ENCODE measurements around the gene GRM3.

Gene GRM3

DNA sequence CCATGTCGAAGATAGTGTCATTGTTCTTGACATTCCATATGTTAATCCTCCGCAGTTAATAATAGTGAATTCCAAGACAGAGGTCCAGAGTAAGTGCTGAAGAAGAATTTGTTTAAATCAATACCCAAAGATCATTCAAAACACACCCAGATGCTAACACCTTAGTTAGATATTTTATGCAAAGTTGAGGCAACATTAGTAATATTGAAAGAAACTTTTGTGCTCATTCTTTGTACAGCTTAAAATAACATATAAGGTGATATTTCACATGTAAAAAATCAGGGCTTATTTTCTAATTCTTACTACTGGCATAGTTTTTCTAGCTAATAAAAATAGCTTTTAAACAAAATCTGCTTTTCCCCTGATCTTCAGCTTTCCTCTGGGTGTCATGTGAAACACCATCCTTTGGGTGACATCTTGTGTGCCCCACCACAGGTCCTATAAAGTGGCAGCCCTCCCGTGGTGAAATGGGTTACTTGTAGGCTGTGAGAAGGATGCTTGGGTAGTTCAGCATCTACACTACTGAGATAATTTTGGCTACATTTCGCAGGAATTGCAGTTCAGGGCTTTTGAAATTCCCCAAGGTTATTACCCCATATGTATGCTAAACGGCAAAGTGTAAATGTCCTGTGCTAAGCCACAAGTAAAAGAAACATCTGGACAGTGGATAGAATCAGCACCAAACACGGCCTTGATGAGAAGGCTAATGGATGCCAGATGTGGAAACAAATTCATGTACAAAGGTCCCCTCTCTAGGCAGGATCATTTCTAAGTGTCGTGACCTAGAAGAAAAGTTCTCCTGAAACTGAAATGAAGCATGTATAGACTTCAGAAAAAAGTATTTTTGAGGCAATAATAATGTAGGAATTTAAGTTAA is 105.4 kb downstream of the GRM3 start:
- H4K8ac ChIP-seq (ENCODE audit: low read length) = no peak overlapping the region
- no peak overlapping the region for H2AK5ac ChIP-seq (ENCODE audit: low read length, severe bottlenecking)
- no peak overlapping the region for H2BK12ac ChIP-seq (ENCODE audit: low read length in 2 of 2)
- H3K4ac ChIP-seq (ENCODE audit: low read depth in 1 of 2, low read length in 2 of 2) = no peak overlapping the region
- no peaks in the 10 kb centered on the region for H3K4me1 ChIP-seq (ENCODE audit: control insufficient read depth, insufficient read depth, low read depth, low read length)
- H3K4me2 ChIP-seq (ENCODE audit: low read length, poor library complexity, severe bottlenecking) = no peak overlapping the region
- no peak overlapping the region for H2BK15ac ChIP-seq (ENCODE audit: low read depth, poor library complexity, severe bottlenecking)
- WGBS = 50% methylated on average over 6 of the region's 7 CpGs
- no peak overlapping the region for H2BK5ac ChIP-seq (ENCODE audit: low read depth, low read length, poor library complexity, severe bottlenecking)
- H3K18ac ChIP-seq (ENCODE audit: low read depth in 1 of 2, low read length in 2 of 2) = no peak overlapping the region
- no peak overlapping the region for H3K27ac ChIP-seq (ENCODE audit: low read length, poor library complexity, severe bottlenecking)
- no peak overlapping the region for H3K14ac ChIP-seq (ENCODE audit: low read length in 2 of 2)
- H3K79me1 ChIP-seq (replicated peaks; ENCODE audit: low read length, poor library complexity, severe bottlenecking) = no peaks in the 10 kb centered on the region
- H3K4me3 ChIP-seq (ENCODE audit: insufficient read depth in 1 of 2, low read depth in 1 of 2, low read length in 2 of 2) = no peak overlapping the region
- H2AFZ ChIP-seq (ENCODE audit: low read depth, low read length) = no peak overlapping the region
- H4K91ac ChIP-seq (ENCODE audit: low read length) = no peak overlapping the region
- H2BK120ac ChIP-seq (ENCODE audit: low read depth, low read length) = no peak overlapping the region
- H3K27me3 ChIP-seq (ENCODE audit: control insufficient read depth in 1 of 2, insufficient read depth in 1 of 2, low read length in 2 of 2) = no peaks in the 10 kb centered on the region
- H3K9me3 ChIP-seq (ENCODE audit: control insufficient read depth, low read length) = no peaks in the 10 kb centered on the region
- no peak for DNase-seq
- no peak overlapping the region for H3K9ac ChIP-seq (ENCODE audit: low read length)
- H3K23ac ChIP-seq (ENCODE audit: low read length in 2 of 2) = no peak overlapping the region
- H3K36me3 ChIP-seq (ENCODE audit: control insufficient read depth in 1 of 2, insufficient read depth in 2 of 2, low read depth in 1 of 2, low read length in 2 of 2) = no peaks in the 10 kb centered on the region

DNA sequence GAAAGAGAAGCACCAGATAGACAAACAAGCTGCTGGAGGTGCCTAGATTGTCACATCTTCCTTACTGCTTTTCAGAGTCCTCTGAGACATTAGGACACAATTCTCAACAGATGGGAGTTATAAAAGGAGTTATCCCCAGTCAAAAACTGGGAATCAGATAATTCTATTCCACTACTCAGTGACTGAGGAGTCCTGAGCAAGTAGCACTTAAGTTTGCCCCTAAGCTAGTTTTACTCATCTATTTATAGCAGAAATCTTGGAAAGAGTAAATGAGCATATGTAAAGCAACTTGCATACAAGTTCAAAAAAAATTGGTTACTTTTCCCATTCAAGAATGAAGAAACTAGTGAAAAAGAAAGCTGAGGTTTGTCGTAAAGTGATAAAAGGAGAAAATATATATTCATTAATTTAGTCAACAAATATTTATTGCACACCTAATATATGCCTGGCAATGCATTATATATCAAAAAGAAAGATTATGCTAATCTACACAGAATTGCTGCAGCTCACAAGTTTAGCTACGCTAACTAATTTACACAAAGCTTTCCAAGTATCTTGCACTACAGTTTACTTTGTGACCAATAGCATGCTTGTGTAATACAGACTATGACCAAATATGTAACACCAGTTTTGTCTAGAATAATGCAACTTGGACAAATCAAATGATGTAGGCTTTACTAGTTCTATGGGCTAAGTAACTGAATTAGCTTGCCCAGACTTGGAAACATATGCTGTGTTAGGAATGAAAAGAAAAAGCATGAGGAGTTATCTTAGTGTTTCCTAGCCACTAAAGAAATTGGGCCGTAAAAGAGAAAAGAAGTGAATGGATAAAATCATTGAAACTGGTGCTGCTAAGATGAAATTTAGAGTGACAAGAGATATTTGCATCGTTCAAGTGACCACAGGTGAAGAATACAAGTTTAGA is 106.3 kb downstream of the GRM3 start:
- Histone ChIP-seq H3K4me3 (ENCODE audit: insufficient read depth in 1 of 2, low read depth in 1 of 2, low read length in 2 of 2) (no peak overlapping the region), H2AFZ (ENCODE audit: low read depth, low read length) (no peak overlapping the region), H2BK120ac (ENCODE audit: low read depth, low read length) (no peak overlapping the region), H3K9me3 (ENCODE audit: control insufficient read depth, low read length) (no peaks in the 10 kb centered on the region), H3K18ac (ENCODE audit: low read depth in 1 of 2, low read length in 2 of 2) (no peak overlapping the region), H3K36me3 (ENCODE audit: control insufficient read depth in 1 of 2, insufficient read depth in 2 of 2, low read depth in 1 of 2, low read length in 2 of 2) (no peaks in the 10 kb centered on the region), H4K91ac (ENCODE audit: low read length) (no peak overlapping the region), H3K9ac (ENCODE audit: low read length) (no peak overlapping the region), H2BK12ac (ENCODE audit: low read length in 2 of 2) (no peak overlapping the region), H2BK15ac (ENCODE audit: low read depth, poor library complexity, severe bottlenecking) (no peak overlapping the region), H4K8ac (ENCODE audit: low read length) (no peak overlapping the region), H3K14ac (ENCODE audit: low read length in 2 of 2) (no peak overlapping the region), H3K27me3 (ENCODE audit: control insufficient read depth in 1 of 2, insufficient read depth in 1 of 2, low read length in 2 of 2) (no peaks in the 10 kb centered on the region), H3K4ac (ENCODE audit: low read depth in 1 of 2, low read length in 2 of 2) (no peak overlapping the region), H3K79me1 (replicated peaks; ENCODE audit: low read length, poor library complexity, severe bottlenecking) (no peaks in the 10 kb centered on the region), H3K27ac (ENCODE audit: low read length, poor library complexity, severe bottlenecking) (no peak overlapping the region), H2AK5ac (ENCODE audit: low read length, severe bottlenecking) (no peak overlapping the region), H3K4me1 (ENCODE audit: control insufficient read depth, insufficient read depth, low read depth, low read length) (no peaks in the 10 kb centered on the region), H2BK5ac (ENCODE audit: low read depth, low read length, poor library complexity, severe bottlenecking) (no peak overlapping the region), H3K4me2 (ENCODE audit: low read length, poor library complexity, severe bottlenecking) (no peak overlapping the region), H3K23ac (ENCODE audit: low read length in 2 of 2) (no peak overlapping the region)
- no peak for DNase-seq
- WGBS = 88% methylated on average over 3 of the region's 4 CpGs

DNA sequence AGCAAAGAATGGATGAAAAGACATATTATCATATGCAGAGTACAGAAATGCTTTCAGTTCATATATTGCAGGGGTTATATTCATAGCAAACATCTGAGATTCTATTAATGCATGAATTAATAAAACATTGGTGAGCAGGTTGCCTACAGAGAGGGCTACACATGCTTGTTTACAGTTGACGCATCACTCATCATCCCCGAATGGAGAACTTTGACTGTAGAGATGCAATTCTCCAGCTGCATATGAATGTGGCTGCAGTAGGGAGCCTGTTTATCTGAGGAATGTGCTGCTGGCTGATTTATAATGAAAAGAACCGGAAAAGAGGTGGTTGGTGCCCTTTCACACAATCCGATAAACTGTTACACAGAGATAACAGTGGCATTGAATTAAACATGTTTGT is 116.5 kb downstream of the GRM3 start:
- Histone ChIP-seq H3K27me3 (ENCODE audit: control insufficient read depth in 1 of 2, insufficient read depth in 1 of 2, low read length in 2 of 2) (no peaks in the 10 kb centered on the region), H3K18ac (ENCODE audit: low read depth in 1 of 2, low read length in 2 of 2) (no peak overlapping the region), H2BK15ac (ENCODE audit: low read depth, poor library complexity, severe bottlenecking) (no peak overlapping the region), H3K23ac (ENCODE audit: low read length in 2 of 2) (no peak overlapping the region), H3K4me1 (ENCODE audit: control insufficient read depth, insufficient read depth, low read depth, low read length) (no peaks in the 10 kb centered on the region), H2BK5ac (ENCODE audit: low read depth, low read length, poor library complexity, severe bottlenecking) (no peak overlapping the region), H3K4ac (ENCODE audit: low read depth in 1 of 2, low read length in 2 of 2) (no peak overlapping the region), H2BK120ac (ENCODE audit: low read depth, low read length) (no peak overlapping the region), H4K91ac (ENCODE audit: low read length) (no peak overlapping the region), H3K14ac (ENCODE audit: low read length in 2 of 2) (no peak overlapping the region), H3K79me1 (replicated peaks; ENCODE audit: low read length, poor library complexity, severe bottlenecking) (no peaks in the 10 kb centered on the region), H3K27ac (ENCODE audit: low read length, poor library complexity, severe bottlenecking) (no peak overlapping the region), H3K9me3 (ENCODE audit: control insufficient read depth, low read length) (no peaks in the 10 kb centered on the region), H3K4me3 (ENCODE audit: insufficient read depth in 1 of 2, low read depth in 1 of 2, low read length in 2 of 2) (no peak overlapping the region), H2BK12ac (ENCODE audit: low read length in 2 of 2) (no peak overlapping the region), H2AK5ac (ENCODE audit: low read length, severe bottlenecking) (no peak overlapping the region), H3K36me3 (ENCODE audit: control insufficient read depth in 1 of 2, insufficient read depth in 2 of 2, low read depth in 1 of 2, low read length in 2 of 2) (no peaks in the 10 kb centered on the region), H3K9ac (ENCODE audit: low read length) (no peak overlapping the region), H3K4me2 (ENCODE audit: low read length, poor library complexity, severe bottlenecking) (no peak overlapping the region), H4K8ac (ENCODE audit: low read length) (no peak overlapping the region), H2AFZ (ENCODE audit: low read depth, low read length) (no peak overlapping the region)
- DNase-seq = no peak
- WGBS = 80% methylated on average over 2 of the region's 4 CpGs

DNA sequence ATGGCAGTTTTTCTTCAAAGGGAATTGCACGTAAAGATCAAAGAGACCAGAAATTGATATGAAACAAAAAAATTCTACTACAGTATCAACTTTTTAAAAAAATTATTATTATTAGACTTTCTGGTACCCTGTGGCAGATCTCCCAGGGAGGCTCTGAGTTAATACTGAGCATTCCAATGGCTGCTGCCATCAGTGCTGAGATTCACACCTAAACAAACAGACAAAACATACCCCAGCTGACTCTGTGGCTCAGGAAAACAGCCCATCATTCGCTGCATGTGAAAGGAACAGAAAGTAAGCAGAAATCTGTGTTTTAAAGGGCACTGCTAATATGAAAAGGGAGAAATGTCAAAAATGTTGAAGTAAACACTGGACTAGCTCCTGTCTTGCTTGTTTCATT is 118.4 kb downstream of the GRM3 start:
- Histone ChIP-seq H4K91ac (ENCODE audit: low read length) (no peak overlapping the region), H3K4me3 (ENCODE audit: insufficient read depth in 1 of 2, low read depth in 1 of 2, low read length in 2 of 2) (no peak overlapping the region), H2BK120ac (ENCODE audit: low read depth, low read length) (no peak overlapping the region), H2AK5ac (ENCODE audit: low read length, severe bottlenecking) (no peak overlapping the region), H3K9me3 (ENCODE audit: control insufficient read depth, low read length) (no peaks in the 10 kb centered on the region), H3K4me2 (ENCODE audit: low read length, poor library complexity, severe bottlenecking) (no peak overlapping the region), H2BK15ac (ENCODE audit: low read depth, poor library complexity, severe bottlenecking) (no peak overlapping the region), H3K4ac (ENCODE audit: low read depth in 1 of 2, low read length in 2 of 2) (no peak overlapping the region), H2BK12ac (ENCODE audit: low read length in 2 of 2) (no peak overlapping the region), H3K9ac (ENCODE audit: low read length) (no peak overlapping the region), H3K23ac (ENCODE audit: low read length in 2 of 2) (no peak overlapping the region), H3K27me3 (ENCODE audit: control insufficient read depth in 1 of 2, insufficient read depth in 1 of 2, low read length in 2 of 2) (no peaks in the 10 kb centered on the region), H3K14ac (ENCODE audit: low read length in 2 of 2) (no peak overlapping the region), H3K4me1 (ENCODE audit: control insufficient read depth, insufficient read depth, low read depth, low read length) (no peaks in the 10 kb centered on the region), H2BK5ac (ENCODE audit: low read depth, low read length, poor library complexity, severe bottlenecking) (no peak overlapping the region), H3K27ac (ENCODE audit: low read length, poor library complexity, severe bottlenecking) (no peak overlapping the region), H4K8ac (ENCODE audit: low read length) (no peak overlapping the region), H2AFZ (ENCODE audit: low read depth, low read length) (no peak overlapping the region), H3K36me3 (ENCODE audit: control insufficient read depth in 1 of 2, insufficient read depth in 2 of 2, low read depth in 1 of 2, low read length in 2 of 2) (no peaks in the 10 kb centered on the region), H3K18ac (ENCODE audit: low read depth in 1 of 2, low read length in 2 of 2) (no peak overlapping the region), H3K79me1 (replicated peaks; ENCODE audit: low read length, poor library complexity, severe bottlenecking) (no peaks in the 10 kb centered on the region)
- WGBS = 70% methylated on average over 2 of the region's 2 CpGs
- no peak for DNase-seq

All from mesenchymal stem cell (in vitro differentiated cells and primary cell).